Liver (tissue), 9 donors: ENCODE results near the gene DUSP1. TPM values are rescaled to one million over a fixed set of nuclear protein-coding genes. Genes with fewer than 3 reads are reported as not detected.
A peak's percentile ranks its signal among the peaks of the same experiment; 100 is the strongest.

Source experiments
- DNase-seq: peaks from one replicate; pipeline ENCODE4 v3.0.0-alpha.2; 2017; ENCODE audit warnings: low spot score
- H3K27ac ChIP-seq, 2 donors: one replicate each; pipeline ENCODE4 v1.7.0; 2013; ENCODE audit warnings: inconsistent platforms in 2 of 2, low read length in 2 of 2, control low read depth in 1 of 2, low read depth in 1 of 2, mild to moderate bottlenecking in 1 of 2
- H3K27me3 ChIP-seq, 4 donors: one replicate each; pipeline versions ENCODE4 v1.6.1 to v1.7.0; 2013; ENCODE audit warnings: low read length in 3 of 4, inconsistent platforms in 1 of 4, mild to moderate bottlenecking in 1 of 4, moderate library complexity in 1 of 4; ENCODE audit not compliant: control insufficient read depth in 4 of 4, insufficient read depth in 4 of 4
- H3K36me3 ChIP-seq, 4 donors: one replicate each; pipeline versions ENCODE4 v1.6.1 to v1.7.0; 2013; ENCODE audit warnings: low read length in 3 of 4, mild to moderate bottlenecking in 3 of 4, low read depth in 1 of 4, moderate library complexity in 1 of 4; ENCODE audit not compliant: control insufficient read depth in 4 of 4, insufficient read depth in 3 of 4
- H3K4me1 ChIP-seq, 4 donors: one replicate each; pipeline versions ENCODE4 v1.6.1 to v1.7.0; 2013; ENCODE audit warnings: low read length in 3 of 4, mild to moderate bottlenecking in 3 of 4, moderate library complexity in 1 of 4; ENCODE audit not compliant: control insufficient read depth in 4 of 4, insufficient read depth in 4 of 4
- H3K4me3 ChIP-seq, 3 donors: one replicate each; pipeline versions ENCODE4 v1.6.1 to v1.7.0; 2013; ENCODE audit warnings: low read length in 3 of 3, control low read depth in 1 of 3, low read depth in 1 of 3, mild to moderate bottlenecking in 1 of 3
- H3K9ac ChIP-seq, 2 donors: one replicate each; pipeline ENCODE4 v1.7.0; 2013; ENCODE audit warnings: low read length in 2 of 2, mild to moderate bottlenecking in 2 of 2, moderate library complexity in 2 of 2, control low read depth in 1 of 2, low read depth in 1 of 2
- H3K9me3 ChIP-seq, 4 donors: one replicate each; pipeline versions ENCODE4 v1.6.1 to v1.7.0; 2013; ENCODE audit warnings: low read length in 3 of 4; ENCODE audit not compliant: control insufficient read depth in 4 of 4
- EGR1 ChIP-seq, 2 donors: IDR thresholded peaks; 2 replicates each; pipeline ENCODE4 v1.6.1; 2016 to 2018; ENCODE audit warnings: antibody characterized with exemption in 2 of 2, low read depth in 2 of 2
- FOXA1 ChIP-seq: IDR thresholded peaks from 2 replicates; pipeline ENCODE4 v1.6.1; 2016; ENCODE audit warnings: antibody characterized with exemption
- FOXA2 ChIP-seq: IDR thresholded peaks from 2 replicates; pipeline ENCODE4 v1.6.1; 2016; ENCODE audit warnings: antibody characterized with exemption
- GABPA ChIP-seq, 2 donors: IDR thresholded peaks in 1 of 2; conservative IDR thresholded peaks in 1 of 2; 2 replicates each; pipeline ENCODE4 v1.6.1; 2016; ENCODE audit warnings: antibody characterized with exemption in 2 of 2, mild to moderate bottlenecking in 1 of 2, moderate library complexity in 1 of 2
- HNF4A ChIP-seq, 2 donors: conservative IDR thresholded peaks; 2 replicates each; pipeline ENCODE4 v1.6.1; 2016; ENCODE audit warnings: antibody characterized with exemption in 2 of 2, mild to moderate bottlenecking in 2 of 2
- HNF4G ChIP-seq: IDR thresholded peaks from 2 replicates; pipeline ENCODE4 v1.6.1; 2016; ENCODE audit warnings: antibody characterized with exemption
- JUND ChIP-seq, 2 donors: IDR thresholded peaks; 2 replicates each; pipeline ENCODE4 v1.6.1; 2016; ENCODE audit warnings: antibody characterized with exemption in 2 of 2
- NR2F2 ChIP-seq: IDR thresholded peaks from 2 replicates; pipeline ENCODE4 v1.6.1; 2016; ENCODE audit warnings: antibody characterized with exemption
- RAD21 ChIP-seq, 2 donors: IDR thresholded peaks; 2 replicates each; pipeline ENCODE4 v1.6.1; 2016; ENCODE audit warnings: antibody characterized with exemption in 2 of 2, mild to moderate bottlenecking in 2 of 2
- RXRA ChIP-seq, 2 donors: IDR thresholded peaks; 2 replicates each; pipeline ENCODE4 v1.6.1; 2017 to 2018; ENCODE audit warnings: antibody characterized with exemption in 2 of 2, mild to moderate bottlenecking in 1 of 2
- SP1 ChIP-seq: IDR thresholded peaks from 2 replicates; pipeline ENCODE4 v1.6.1; 2018; ENCODE audit warnings: antibody characterized with exemption, mild to moderate bottlenecking
- TAF1 ChIP-seq: conservative IDR thresholded peaks from 2 replicates; pipeline ENCODE4 v1.6.1; 2016; ENCODE audit warnings: antibody characterized with exemption, mild to moderate bottlenecking
- ZBTB33 ChIP-seq: IDR thresholded peaks from 2 replicates; pipeline ENCODE4 v1.6.1; 2016; ENCODE audit warnings: antibody characterized with exemption
- WGBS: extraction: QIAGEN DNeasy Blood & Tissue Kit; methylation state at CpG from one replicate; pipeline ENCODE4 v1.1.7; 2013; 5-methylcytosine and 5-hydroxymethylcytosine counted together
- polyA plus RNA-seq, 2 donors: library from polyadenylated mRNA; stranded (reverse) in 1 of 2; unstranded in 1 of 2; fragments of 200-250 nt in 1 of 2; fragments of >200 nt in 1 of 2; fragmentation: Nextera tagmentation in 1 of 2; extraction: Ambion mirVana in 1 of 2; gene quantifications; one replicate each; pipeline versions ENCODE4 v1.2.1 to v1.2.3, GENCODE V29; 2013 to 2015
- total RNA-seq, 2 donors: library from RNA; depleted of rRNA; stranded (reverse); fragments of >200 nt; gene quantifications; one replicate each; pipeline ENCODE4 v1.2.3, GENCODE V29; 2014
- TF ChIP-seq, protein P1 (sequence below): IDR thresholded peaks from 2 replicates; pipeline ENCODE4 v1.6.1; 2016; ENCODE audit warnings: antibody characterized with exemption, mild to moderate bottlenecking
- TF ChIP-seq, protein P2 (sequence below): fragments of 150-350 bp; IDR thresholded peaks from 2 replicates; pipeline ENCODE4 v1.5.1; 2017; ENCODE audit warnings: improper control_type of control experiment, low read depth, low read length; ENCODE audit not compliant: missing input control
- TF ChIP-seq, protein P3 (sequence below): IDR thresholded peaks from 2 replicates; pipeline ENCODE4 v1.6.1; 2016; ENCODE audit warnings: antibody characterized with exemption
- donor health status: healthy.
- donor health status: healthy.
- donor health status: healthy.
- donor health status: healthy.
- donor health status: healthy.

DUSP1 gene
- total and polyA plus RNA-seq, 4 donors, result 53.2 to 237 (median 110) TPM

- no peak overlapping the region for H3K4me3 ChIP-seq
- 20% methylated on average over 4 of the region's 4 CpGs for WGBS
- no peaks in the 10 kb centered on the region for H3K27me3 ChIP-seq
- H3K9ac ChIP-seq, result peak overlapping the region; percentile 5 to 83
- H3K27ac ChIP-seq, result peak overlapping the region; percentile 89 to 92
- TF ChIP-seq FOXA2, result no peak
- TF ChIP-seq GABPA (IDR thresholded peaks at IDR 0.05 in 1 of 2, conservative IDR thresholded peaks at IDR 0.05 in 1 of 2), result no peak
- TF ChIP-seq, protein P1, sequence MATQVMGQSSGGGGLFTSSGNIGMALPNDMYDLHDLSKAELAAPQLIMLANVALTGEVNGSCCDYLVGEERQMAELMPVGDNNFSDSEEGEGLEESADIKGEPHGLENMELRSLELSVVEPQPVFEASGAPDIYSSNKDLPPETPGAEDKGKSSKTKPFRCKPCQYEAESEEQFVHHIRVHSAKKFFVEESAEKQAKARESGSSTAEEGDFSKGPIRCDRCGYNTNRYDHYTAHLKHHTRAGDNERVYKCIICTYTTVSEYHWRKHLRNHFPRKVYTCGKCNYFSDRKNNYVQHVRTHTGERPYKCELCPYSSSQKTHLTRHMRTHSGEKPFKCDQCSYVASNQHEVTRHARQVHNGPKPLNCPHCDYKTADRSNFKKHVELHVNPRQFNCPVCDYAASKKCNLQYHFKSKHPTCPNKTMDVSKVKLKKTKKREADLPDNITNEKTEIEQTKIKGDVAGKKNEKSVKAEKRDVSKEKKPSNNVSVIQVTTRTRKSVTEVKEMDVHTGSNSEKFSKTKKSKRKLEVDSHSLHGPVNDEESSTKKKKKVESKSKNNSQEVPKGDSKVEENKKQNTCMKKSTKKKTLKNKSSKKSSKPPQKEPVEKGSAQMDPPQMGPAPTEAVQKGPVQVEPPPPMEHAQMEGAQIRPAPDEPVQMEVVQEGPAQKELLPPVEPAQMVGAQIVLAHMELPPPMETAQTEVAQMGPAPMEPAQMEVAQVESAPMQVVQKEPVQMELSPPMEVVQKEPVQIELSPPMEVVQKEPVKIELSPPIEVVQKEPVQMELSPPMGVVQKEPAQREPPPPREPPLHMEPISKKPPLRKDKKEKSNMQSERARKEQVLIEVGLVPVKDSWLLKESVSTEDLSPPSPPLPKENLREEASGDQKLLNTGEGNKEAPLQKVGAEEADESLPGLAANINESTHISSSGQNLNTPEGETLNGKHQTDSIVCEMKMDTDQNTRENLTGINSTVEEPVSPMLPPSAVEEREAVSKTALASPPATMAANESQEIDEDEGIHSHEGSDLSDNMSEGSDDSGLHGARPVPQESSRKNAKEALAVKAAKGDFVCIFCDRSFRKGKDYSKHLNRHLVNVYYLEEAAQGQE, result no peak
- TF ChIP-seq, protein P2, sequence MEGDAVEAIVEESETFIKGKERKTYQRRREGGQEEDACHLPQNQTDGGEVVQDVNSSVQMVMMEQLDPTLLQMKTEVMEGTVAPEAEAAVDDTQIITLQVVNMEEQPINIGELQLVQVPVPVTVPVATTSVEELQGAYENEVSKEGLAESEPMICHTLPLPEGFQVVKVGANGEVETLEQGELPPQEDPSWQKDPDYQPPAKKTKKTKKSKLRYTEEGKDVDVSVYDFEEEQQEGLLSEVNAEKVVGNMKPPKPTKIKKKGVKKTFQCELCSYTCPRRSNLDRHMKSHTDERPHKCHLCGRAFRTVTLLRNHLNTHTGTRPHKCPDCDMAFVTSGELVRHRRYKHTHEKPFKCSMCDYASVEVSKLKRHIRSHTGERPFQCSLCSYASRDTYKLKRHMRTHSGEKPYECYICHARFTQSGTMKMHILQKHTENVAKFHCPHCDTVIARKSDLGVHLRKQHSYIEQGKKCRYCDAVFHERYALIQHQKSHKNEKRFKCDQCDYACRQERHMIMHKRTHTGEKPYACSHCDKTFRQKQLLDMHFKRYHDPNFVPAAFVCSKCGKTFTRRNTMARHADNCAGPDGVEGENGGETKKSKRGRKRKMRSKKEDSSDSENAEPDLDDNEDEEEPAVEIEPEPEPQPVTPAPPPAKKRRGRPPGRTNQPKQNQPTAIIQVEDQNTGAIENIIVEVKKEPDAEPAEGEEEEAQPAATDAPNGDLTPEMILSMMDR, result no peak
- TF ChIP-seq, protein P3, sequence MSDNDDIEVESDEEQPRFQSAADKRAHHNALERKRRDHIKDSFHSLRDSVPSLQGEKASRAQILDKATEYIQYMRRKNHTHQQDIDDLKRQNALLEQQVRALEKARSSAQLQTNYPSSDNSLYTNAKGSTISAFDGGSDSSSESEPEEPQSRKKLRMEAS, result no peak
- TF ChIP-seq NR2F2, result peak; percentile 93
- TF ChIP-seq JUND (IDR thresholded peaks at IDR 0.05), result peak in 1 of 2 donors; percentile 67
- TF ChIP-seq HNF4A (conservative IDR thresholded peaks at IDR 0.05), result peak in 1 of 2 donors; percentile 61
- TF ChIP-seq TAF1, result no peak
- TF ChIP-seq HNF4G, result peak; percentile 1
- TF ChIP-seq EGR1 (IDR thresholded peaks at IDR 0.05; ENCODE audit: low read depth in 2 of 2), result peak in 1 of 2 donors; percentile 1
- no peaks in the 10 kb centered on the region for H3K9me3 ChIP-seq
- no peak for DNase-seq
- H3K36me3 ChIP-seq, result peaks cover 0 to 28% (median 13%) of the 10 kb centered on the region in 4 donors
- H3K4me1 ChIP-seq, result peaks cover 4 to 18% (median 5%) of the 10 kb centered on the region in 4 donors
These were observed 5.2 kb downstream of the DUSP1 start for GRCh38 chr5:172765766-172766286.

DNA sequence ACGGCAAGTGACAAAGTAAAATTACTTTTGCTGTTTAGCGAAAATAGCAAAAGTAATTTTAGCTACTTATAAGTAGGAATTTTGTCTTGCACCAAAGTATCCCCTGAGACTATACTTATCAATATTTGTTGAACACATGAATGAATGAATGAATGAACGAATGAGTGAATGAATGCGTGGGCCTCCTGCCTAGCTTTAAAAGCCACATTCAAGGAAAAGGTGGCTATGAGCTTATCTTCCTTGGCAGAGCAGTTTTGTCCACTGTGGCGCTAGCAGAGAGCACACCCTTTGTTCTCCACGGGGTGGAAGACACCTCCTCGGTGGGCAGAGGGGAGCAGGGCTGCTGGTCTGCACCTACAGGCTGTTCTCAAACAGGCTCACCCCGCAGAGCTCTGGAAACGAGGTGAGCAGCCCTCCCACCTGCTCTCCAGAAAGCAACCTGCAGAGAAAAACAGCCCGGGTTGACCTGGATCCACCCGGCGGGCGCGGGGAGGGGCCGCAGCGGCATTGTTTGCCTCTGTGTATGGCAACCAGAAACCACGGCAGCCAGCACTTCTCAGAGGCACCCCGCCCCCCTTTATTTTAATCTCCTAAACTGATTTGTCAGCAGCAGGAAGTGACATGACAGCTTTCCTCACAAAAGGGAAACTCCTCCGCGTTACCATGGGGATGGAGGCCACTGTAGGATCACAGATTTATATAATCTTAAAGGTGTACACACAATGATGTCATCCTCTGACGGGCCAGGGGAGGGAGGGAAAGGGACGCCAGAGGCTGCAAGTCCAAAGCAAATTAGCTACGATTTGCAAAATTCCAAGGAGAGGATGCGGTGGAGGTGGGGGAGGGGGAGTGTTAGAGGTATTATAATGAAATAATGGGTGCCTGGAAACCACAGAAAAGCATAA is 5.9 kb downstream of the DUSP1 start:
- H3K9ac ChIP-seq, result peak overlapping the region; percentile 77 to 92
- H3K36me3 ChIP-seq, result peaks cover 0 to 27% (median 11%) of the 10 kb centered on the region in 4 donors
- peak overlapping the region in 2 of 3 donors; percentile 6 to 35 for H3K4me3 ChIP-seq
- no peaks in the 10 kb centered on the region for H3K9me3 ChIP-seq
- H3K27me3 ChIP-seq, result no peaks in the 10 kb centered on the region
- 8% methylated on average over 24 of the region's 24 CpGs for WGBS
- H3K4me1 ChIP-seq, result peaks cover 4 to 18% (median 5%) of the 10 kb centered on the region in 4 donors
- H3K27ac ChIP-seq, result peak overlapping the region; percentile 89 to 92
- peak; percentile 79 for DNase-seq
- TF ChIP-seq JUND (IDR thresholded peaks at IDR 0.05) (peak; percentile 94 to 97), HNF4G (no peak), FOXA2 (peak; percentile 20), RAD21 (IDR thresholded peaks at IDR 0.05) (peak; percentile 60 to 61), TAF1 (no peak), HNF4A (conservative IDR thresholded peaks at IDR 0.05) (peak in 1 of 2 donors; percentile 74), FOXA1 (peak; percentile 59), RXRA (IDR thresholded peaks at IDR 0.05) (peak; percentile 88 to 94), ZBTB33 (peak; percentile 82), SP1 (peak; percentile 72)
- TF ChIP-seq, protein P1, result peak; percentile 82
- TF ChIP-seq, protein P3, result peak; percentile 91
